HL-60 (cell line): ENCODE results near the gene TTLL3.

Source experiments
- DNase-seq, 2 experiments: peaks; one replicate each; pipeline ENCODE4 v3.0.0-alpha.2; 2010 to 2020; ENCODE audit warnings: low read depth in 1 of 2, low spot score in 1 of 2
- H3K27ac ChIP-seq: fragments of 250-450 bp; sonication (Bioruptor Pico); replicated peaks from 2 replicates; pipeline ENCODE4 v1.5.1; 2020; ENCODE audit warnings: mild to moderate bottlenecking, moderate library complexity
- H3K27me3 ChIP-seq: fragments of 250-450 bp; sonication (Bioruptor Pico); 2 replicates; pipeline ENCODE4 v1.5.1; 2021; ENCODE audit warnings: mild to moderate bottlenecking, moderate library complexity; ENCODE audit not compliant: insufficient read depth, poor library complexity, severe bottlenecking
- H3K4me3 ChIP-seq: replicated peaks from 2 replicates; pipeline ENCODE4 v1.5.1; 2011; ENCODE audit warnings: mild to moderate bottlenecking, control low read depth, low read length; ENCODE audit not compliant: insufficient read depth
- CTCF ChIP-seq: IDR thresholded peaks from one replicate; pipeline ENCODE4 v1.5.1; 2011; ENCODE audit warnings: low read length, control low read depth, inconsistent platforms; ENCODE audit not compliant: insufficient read depth
- GABPA ChIP-seq: IDR thresholded peaks from 2 replicates; pipeline ENCODE4 v1.6.1; 2012; ENCODE audit warnings: low read depth
- POLR2AphosphoS5 ChIP-seq: IDR thresholded peaks from 2 replicates; pipeline ENCODE4 v1.6.1; 2012; ENCODE audit warnings: low read depth
- REST ChIP-seq: IDR thresholded peaks from 2 replicates; pipeline ENCODE4 v1.6.1; 2012; ENCODE audit warnings: low read depth; ENCODE audit not compliant: insufficient replicate concordance
- SPI1 ChIP-seq: IDR thresholded peaks from 2 replicates; pipeline ENCODE4 v1.6.1; 2012; ENCODE audit warnings: low read depth, mild to moderate bottlenecking, borderline replicate concordance
- long read RNA-seq: library from polyadenylated mRNA; unstranded; transcript quantifications from one replicate; pipeline ENCODE4 v2.0.0, GENCODE V29; 2020

Gene TTLL3
- long read RNA-seq, partial matches to known transcripts: 0 of 10 reads
- long read RNA-seq, other reads (novel, unspliced or antisense): 10 of 10 reads

- peak; percentile 66 to 81 for DNase-seq
- TF ChIP-seq REST: no peak
- peak; percentile 74 for TF ChIP-seq POLR2AphosphoS5
- TF ChIP-seq GABPA: no peak; the same call in 1 of the 2 replicates
- no peak; the same call in 1 of the 2 replicates for TF ChIP-seq SPI1
- Histone ChIP-seq H3K4me3 (peak within 1 kb of the TSS; percentile 43), H3K27me3 (no peaks in the 10 kb centered on the region), H3K27ac (peak within 1 kb of the TSS; percentile 84)
Measured at GRCh38 chr3:9809615-9810432, at the start of gene TTLL3. TSS of gene TTLL3 (plus strand) at chr3:9810262. CDS start at chr3:9810662, 400 bp downstream.

- Histone ChIP-seq H3K27me3 (no peaks in the 10 kb centered on the region), H3K4me3 (no peak overlapping the region), H3K27ac (no peak overlapping the region)
- TF ChIP-seq REST (no peak), POLR2AphosphoS5 (no peak; the same call in 1 of the 2 replicates), SPI1 (no peak), GABPA (no peak), CTCF (no peak)
- DNase-seq: no peak
Measured at GRCh38 chr3:9760779-9761505, 49.1 kb upstream of the TTLL3 start.

- Histone ChIP-seq H3K4me3 (no peak overlapping the region), H3K27ac (no peak overlapping the region), H3K27me3 (no peaks in the 10 kb centered on the region)
- DNase-seq: no peak
- TF ChIP-seq REST (no peak), POLR2AphosphoS5 (no peak), CTCF (no peak), GABPA (no peak), SPI1 (no peak)
Measured at GRCh38 chr3:9761919-9762318, 48.1 kb upstream of the TTLL3 start.
